B cell (primary cell): Measurements from ENCODE around the gene KRTAP24-1. TPM values are rescaled to one million over a fixed set of nuclear protein-coding genes. Genes with fewer than 3 reads are reported as not detected.

Experiments
- ATAC-seq: fragments of 200-7000 bp; cut with Tn5 transposase; one replicate; pipeline ENCODE4 v1.10.0; 2021; ENCODE audit warnings: low read depth, mild to moderate bottlenecking, moderate number of reproducible peaks, moderate library complexity
- CTCF ChIA-PET: fragments of 350-600 bp; sonication (Branson Sonifier 250); formaldehyde crosslinking; loops from one replicate; lab custom pipeline; 2021; ENCODE audit warnings: antibody characterized with exemption, inconsistent platforms; lab: Charles Lee
- POLR2A ChIA-PET: fragments of 350-600 bp; sonication (Branson Sonifier 250); formaldehyde crosslinking; loops from one replicate; lab custom pipeline; 2021; ENCODE audit warnings: antibody characterized with exemption; lab: Charles Lee
- DNase-seq: peaks from one replicate; pipeline ENCODE4 v3.0.0; 2013
- H2AFZ ChIP-seq: 2 replicates; pipeline ENCODE4 v1.6.1; 2012; ENCODE audit warnings: mild to moderate bottlenecking, low read depth, low read length; ENCODE audit not compliant: insufficient read depth, poor library complexity, severe bottlenecking
- H3K27ac ChIP-seq, 2 donors: 1 replicate in 1 of 2; 2 replicates in 1 of 2; pipeline ENCODE4 v1.5.1; 2012 to 2013; ENCODE audit warnings: low read length in 2 of 2, mild to moderate bottlenecking in 2 of 2, moderate library complexity in 1 of 2
- H3K27me3 ChIP-seq, 4 experiments: fragments of 200-600 bp in 1 of 4; sonication (generic) in 1 of 4; replicated peaks in 1 of 4; 1 replicate in 2 of 4; 2 replicates in 2 of 4; pipeline versions ENCODE4 v1.6.1 to v1.7.0; 2013 to 2016; ENCODE audit warnings: low read length in 3 of 4, mild to moderate bottlenecking in 2 of 4, mixed read lengths in 1 of 4, moderate library complexity in 1 of 4; ENCODE audit not compliant: insufficient read depth in 4 of 4, control insufficient read depth in 3 of 4; ENCODE audit errors: control extremely low read depth in 1 of 4
- H3K36me3 ChIP-seq, 2 experiments: replicated peaks in 1 of 2; 1 replicate in 1 of 2; 2 replicates in 1 of 2; pipeline versions ENCODE4 v1.6.1 to v1.7.1; 2013; ENCODE audit warnings: low read length in 1 of 2; ENCODE audit not compliant: insufficient read depth in 2 of 2, control insufficient read depth in 1 of 2; ENCODE audit errors: control extremely low read depth in 1 of 2, extremely low read depth in 1 of 2
- H3K4me1 ChIP-seq, 2 donors: fragments of 200-600 bp in 1 of 2; sonication (generic) in 1 of 2; 1 replicate in 1 of 2; 2 replicates in 1 of 2; pipeline versions ENCODE4 v1.5.1 to v1.6.1; 2013 to 2017; ENCODE audit warnings: low read length in 2 of 2; ENCODE audit not compliant: control insufficient read depth in 2 of 2, insufficient read depth in 2 of 2
- H3K4me2 ChIP-seq: replicated peaks from 2 replicates; pipeline ENCODE3; 2012; ENCODE audit warnings: mild to moderate bottlenecking, low read depth, low read length; ENCODE audit not compliant: poor library complexity, severe bottlenecking
- H3K4me3 ChIP-seq, 5 experiments: fragments of 200-600 bp in 1 of 5; sonication (generic) in 1 of 5; 1 replicate in 3 of 5; 2 replicates in 2 of 5; pipeline versions ENCODE4 v1.5.1 to v1.7.0; 2011 to 2016; ENCODE audit warnings: low read length in 4 of 5, mild to moderate bottlenecking in 4 of 5, low read depth in 2 of 5, control low read depth in 1 of 5, moderate library complexity in 1 of 5; ENCODE audit not compliant: insufficient read depth in 1 of 5; ENCODE audit errors: control extremely low read depth in 1 of 5, extremely low read depth in 1 of 5
- H3K79me2 ChIP-seq: fragments of 200-600 bp; sonication (generic); one replicate; pipeline ENCODE4 v1.6.0; 2016; ENCODE audit warnings: low read length; ENCODE audit not compliant: control insufficient read depth, insufficient read depth
- H3K9ac ChIP-seq: fragments of 200-600 bp; sonication (generic); 2 replicates; pipeline ENCODE4 v1.6.1; 2017; ENCODE audit warnings: mild to moderate bottlenecking, low read length, moderate library complexity
- H3K9me3 ChIP-seq, 3 donors: one replicate each; pipeline versions ENCODE4 v1.6.1 to v1.7.1; 2013; ENCODE audit warnings: low read length in 2 of 3; ENCODE audit not compliant: control insufficient read depth in 2 of 3, insufficient read depth in 1 of 3; ENCODE audit errors: control extremely low read depth in 1 of 3
- H4K20me1 ChIP-seq: 2 replicates; pipeline ENCODE4 v1.6.0; 2012; ENCODE audit warnings: mild to moderate bottlenecking, low read length; ENCODE audit not compliant: insufficient read depth, control insufficient read depth, poor library complexity, severe bottlenecking
- H3K27ac Mint-ChIP-seq: one replicate; pipeline ENCODE4 v1.8.0; 2021; ENCODE audit warnings: mixed read lengths
- H3K27me3 Mint-ChIP-seq: one replicate; pipeline ENCODE4 v1.8.0; 2021; ENCODE audit warnings: mixed read lengths
- H3K4me1 Mint-ChIP-seq: one replicate; pipeline ENCODE4 v1.8.0; 2021; ENCODE audit warnings: mixed read lengths
- H3K4me3 Mint-ChIP-seq: one replicate; pipeline ENCODE4 v1.8.0; 2021; ENCODE audit warnings: mixed read lengths
- H3K9me3 Mint-ChIP-seq: one replicate; pipeline ENCODE4 v1.8.0; 2022; ENCODE audit warnings: mixed read lengths; ENCODE audit not compliant: insufficient read depth
- EZH2 ChIP-seq: IDR thresholded peaks from 2 replicates; pipeline ENCODE4 v1.6.1; 2012; ENCODE audit warnings: borderline replicate concordance, low read depth, mild to moderate bottlenecking, moderate library complexity, low read length; ENCODE audit not compliant: insufficient read depth, poor library complexity, severe bottlenecking
- WGBS: methylation state at CpG from one replicate; pipeline ENCODE4 v1.1.5; 2013; ENCODE audit warnings: missing lambda C conversion rate; ENCODE audit not compliant: insufficient coverage; 5-methylcytosine and 5-hydroxymethylcytosine counted together
- intact Hi-C: fragments of 100-400 bp; cut with micrococcal nuclease; formaldehyde crosslinking; loops from one replicate; pipeline ENCODE4 v1.10.0; 2022
- polyA plus RNA-seq: library from polyadenylated mRNA; depleted of rRNA; stranded (reverse); fragments of >200 nt; gene quantifications from 2 replicates; pipeline ENCODE4 v1.2.3, GENCODE V29; 2012
- total RNA-seq, 2 donors: library from RNA; stranded (reverse); fragments of 120-200 nt in 1 of 2; gene quantifications; 1 replicate in 1 of 2; 2 replicates in 1 of 2; pipeline versions ENCODE4 v1.2.3 to v1.2.4, GENCODE V29; 2013 to 2022
- TF ChIP-seq, protein P1 (sequence below): fragments of 200-600 bp; IDR thresholded peaks from one replicate; pipeline ENCODE4 v1.8.0; 2022; ENCODE audit warnings: antibody characterized with exemption, mild to moderate bottlenecking

KRTAP24-1 gene
- total and polyA plus RNA-seq, 2 donors (not counting 1 experiment from before 2014, with no cell fraction given) = not detected

DNA sequence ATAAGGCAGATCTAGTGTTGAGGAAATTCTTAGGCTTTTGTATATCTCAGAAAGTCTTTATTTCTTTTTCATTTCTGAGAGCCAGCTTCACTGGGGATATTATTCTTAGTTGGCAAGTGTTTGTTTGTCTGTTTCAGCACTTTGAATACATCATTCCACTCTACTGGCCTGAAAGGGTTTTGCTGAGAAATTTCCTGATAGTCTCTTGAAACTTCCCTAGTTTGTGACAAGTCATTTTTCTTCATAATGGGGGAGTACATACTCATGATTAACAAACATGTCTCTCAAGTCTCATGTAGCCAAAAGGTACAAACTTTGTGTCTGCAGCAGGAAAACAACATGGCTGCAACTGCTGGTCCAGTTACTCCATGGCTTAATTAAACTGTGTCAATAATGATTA is 43.6 kb upstream of the KRTAP24-1 start:
- no peak for DNase-seq
- H3K4me3 Mint-ChIP-seq = no peak overlapping the region
- POLR2A ChIA-PET = no interaction called here
- H3K4me1 ChIP-seq = no peaks in the 10 kb centered on the region
- TF ChIP-seq EZH2 = no peak
- TF ChIP-seq, protein P1, sequence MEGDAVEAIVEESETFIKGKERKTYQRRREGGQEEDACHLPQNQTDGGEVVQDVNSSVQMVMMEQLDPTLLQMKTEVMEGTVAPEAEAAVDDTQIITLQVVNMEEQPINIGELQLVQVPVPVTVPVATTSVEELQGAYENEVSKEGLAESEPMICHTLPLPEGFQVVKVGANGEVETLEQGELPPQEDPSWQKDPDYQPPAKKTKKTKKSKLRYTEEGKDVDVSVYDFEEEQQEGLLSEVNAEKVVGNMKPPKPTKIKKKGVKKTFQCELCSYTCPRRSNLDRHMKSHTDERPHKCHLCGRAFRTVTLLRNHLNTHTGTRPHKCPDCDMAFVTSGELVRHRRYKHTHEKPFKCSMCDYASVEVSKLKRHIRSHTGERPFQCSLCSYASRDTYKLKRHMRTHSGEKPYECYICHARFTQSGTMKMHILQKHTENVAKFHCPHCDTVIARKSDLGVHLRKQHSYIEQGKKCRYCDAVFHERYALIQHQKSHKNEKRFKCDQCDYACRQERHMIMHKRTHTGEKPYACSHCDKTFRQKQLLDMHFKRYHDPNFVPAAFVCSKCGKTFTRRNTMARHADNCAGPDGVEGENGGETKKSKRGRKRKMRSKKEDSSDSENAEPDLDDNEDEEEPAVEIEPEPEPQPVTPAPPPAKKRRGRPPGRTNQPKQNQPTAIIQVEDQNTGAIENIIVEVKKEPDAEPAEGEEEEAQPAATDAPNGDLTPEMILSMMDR = no peak
- H3K4me2 ChIP-seq = no peak overlapping the region
- H3K36me3 ChIP-seq = no peaks in the 10 kb centered on the region
- no peaks in the 10 kb centered on the region for H3K79me2 ChIP-seq
- peaks cover 15% of the 10 kb centered on the region for H3K9me3 Mint-ChIP-seq
- no peaks in the 10 kb centered on the region for H3K27me3 Mint-ChIP-seq
- H3K27ac ChIP-seq = no peak overlapping the region
- no peak overlapping the region for H2AFZ ChIP-seq
- H3K4me3 ChIP-seq = no peak overlapping the region
- no peaks in the 10 kb centered on the region for H3K4me1 Mint-ChIP-seq
- CTCF ChIA-PET = no interaction called here
- intact Hi-C loops = no loop called here
- no peak overlapping the region for H3K9ac ChIP-seq
- H3K27ac Mint-ChIP-seq = no peak overlapping the region
- no peaks in the 10 kb centered on the region for H4K20me1 ChIP-seq
- H3K27me3 ChIP-seq = no peaks in the 10 kb centered on the region
- no peak for ATAC-seq
- peaks cover 0 to 11% (median 0%) of the 10 kb centered on the region in 3 donors for H3K9me3 ChIP-seq

DNA sequence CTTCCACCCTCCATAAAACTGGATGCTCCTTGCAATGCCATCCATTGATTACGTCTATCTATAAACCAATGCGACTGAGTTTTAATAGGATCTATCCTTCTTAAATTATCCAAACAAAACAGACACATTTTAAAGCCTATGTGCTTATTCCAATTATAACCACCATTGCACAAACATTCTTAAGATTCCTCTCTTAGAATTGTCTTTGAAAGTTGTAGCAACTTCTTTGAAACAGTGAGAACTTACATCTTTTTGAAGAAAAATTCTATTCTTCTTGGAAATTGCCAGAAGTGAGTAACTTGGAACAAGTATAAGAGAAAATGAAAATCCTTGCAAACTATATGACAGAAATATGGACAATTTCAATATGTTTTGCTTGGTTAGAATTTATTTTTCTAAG is 37.5 kb upstream of the KRTAP24-1 start, which contains the start of gene KRTAP26-1:
TSS of gene KRTAP26-1 (minus strand) at position 101 of the 400 bp plus-strand sequence. CDS start 280 bp downstream, outside the sequence.
- H3K36me3 ChIP-seq = no peaks in the 10 kb centered on the region
- no peaks in the 10 kb centered on the region for H3K27me3 Mint-ChIP-seq
- no peak within 1 kb of the TSS for H3K4me3 ChIP-seq
- no peak within 1 kb of the TSS for H3K4me3 Mint-ChIP-seq
- H3K4me1 Mint-ChIP-seq = no peaks in the 10 kb centered on the region
- no peaks in the 10 kb centered on the region for H3K27me3 ChIP-seq
- no peak within 1 kb of the TSS for H3K9ac ChIP-seq
- H4K20me1 ChIP-seq = no peaks in the 10 kb centered on the region
- no peaks in the 10 kb centered on the region for H3K4me1 ChIP-seq
- ChIA-PET CTCF (no interaction called here), POLR2A (no interaction called here)
- 100% methylated on average over 1 of the region's 2 CpGs for WGBS
- no peak for ATAC-seq
- TF ChIP-seq EZH2 = no peak
- TF ChIP-seq, protein P1 = no peak
- no peak within 1 kb of the TSS for H3K4me2 ChIP-seq
- H3K79me2 ChIP-seq = no peaks in the 10 kb centered on the region
- no peak within 1 kb of the TSS for H2AFZ ChIP-seq
- peaks cover 0 to 6% (median 0%) of the 10 kb centered on the region in 3 donors for H3K9me3 ChIP-seq
- H3K27ac Mint-ChIP-seq = no peak within 1 kb of the TSS
- H3K27ac ChIP-seq = no peak within 1 kb of the TSS
- H3K9me3 Mint-ChIP-seq = peaks cover 8% of the 10 kb centered on the region
- intact Hi-C loops = no loop called here
- no peak for DNase-seq
